ENCODE measurements around the gene NETO2.
"Not testable (repeated sequence)": the region's sequence is repeated elsewhere in the genome, so short reads cannot be mapped to it uniquely, and the experiment has no call there.

Gene NETO2

GRCh38 chr16:47063011-47063724 lies 80.6 kb downstream of the NETO2 start:
- DNase-seq = peak; percentile 13

- peak; percentile 27 for DNase-seq
Measured at GRCh38 chr16:47061204-47061603, 82.5 kb downstream of the NETO2 start.

- peak; percentile 17 for DNase-seq
Measured at GRCh38 chr16:47060596-47060995, 83.1 kb downstream of the NETO2 start.

- DNase-seq = peak; percentile 17
Measured at GRCh38 chr16:47059991-47060390, 83.8 kb downstream of the NETO2 start.

GRCh38 chr16:47059130-47059529 lies 84.6 kb downstream of the NETO2 start:
- peak; percentile 22 for DNase-seq

- DNase-seq = peak; percentile 4
Measured at GRCh38 chr16:47058295-47059086, 85.3 kb downstream of the NETO2 start.

- peak; percentile 38 for DNase-seq
Measured at GRCh38 chr16:47057630-47057993, 86.1 kb downstream of the NETO2 start.

- DNase-seq = no peak
Measured at GRCh38 chr16:47056688-47057629, 86.8 kb downstream of the NETO2 start.

GRCh38 chr16:47056061-47056460 lies 87.7 kb downstream of the NETO2 start:
- DNase-seq = not testable (repeated sequence)

GRCh38 chr16:47055136-47055885 lies 88.4 kb downstream of the NETO2 start:
- DNase-seq = no peak

- DNase-seq = no peak
Measured at GRCh38 chr16:47054306-47054705, 89.4 kb downstream of the NETO2 start.

GRCh38 chr16:47053895-47054294 lies 89.8 kb downstream of the NETO2 start:
- no peak for DNase-seq

GRCh38 chr16:47052666-47053640 lies 90.8 kb downstream of the NETO2 start:
- DNase-seq = no peak

- DNase-seq = no peak
Measured at GRCh38 chr16:47051031-47051430, 92.7 kb downstream of the NETO2 start.

- no peak for DNase-seq
Measured at GRCh38 chr16:47049901-47050583, 93.7 kb downstream of the NETO2 start.

- no peak for DNase-seq
Measured at GRCh38 chr16:47047524-47048203, 96.1 kb downstream of the NETO2 start.

- no peak for DNase-seq
Measured at GRCh38 chr16:47046726-47047523, 96.8 kb downstream of the NETO2 start.

GRCh38 chr16:47045459-47045858 lies 98.3 kb downstream of the NETO2 start:
- DNase-seq = no peak

- no peak for DNase-seq
Measured at GRCh38 chr16:47045023-47045422, 98.7 kb downstream of the NETO2 start.
